HG03457 (cell line): ENCODE measurements around the gene CELF1.

Experiments
- ATAC-seq: cut with Tn5 transposase; IDR thresholded peaks from one replicate; pipeline ENCODE4 v1.9.1; 2021; ENCODE audit warnings: moderate number of reproducible peaks; ENCODE audit not compliant: unreplicated experiment

Gene CELF1

DNA sequence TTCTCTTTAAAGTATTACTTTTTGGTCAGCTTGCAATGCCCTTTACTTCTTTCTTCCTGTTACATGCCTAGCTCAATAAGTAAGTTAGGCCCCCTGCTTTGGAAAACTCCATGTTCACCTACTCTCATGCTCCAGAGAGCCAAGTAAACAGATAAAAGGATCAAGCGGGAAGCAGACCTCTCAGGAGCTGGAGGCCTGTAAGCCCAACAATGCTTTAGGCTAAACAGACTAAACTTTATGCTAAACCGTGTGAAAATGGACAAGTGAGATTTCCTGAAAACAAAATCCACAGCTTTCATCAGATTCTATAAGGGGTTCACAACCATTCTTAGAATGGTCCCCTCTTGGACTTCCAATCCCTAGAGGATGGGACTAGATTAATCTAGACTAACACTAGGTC is 40.2 kb downstream of the CELF1 start:
- ATAC-seq = no peak

DNA sequence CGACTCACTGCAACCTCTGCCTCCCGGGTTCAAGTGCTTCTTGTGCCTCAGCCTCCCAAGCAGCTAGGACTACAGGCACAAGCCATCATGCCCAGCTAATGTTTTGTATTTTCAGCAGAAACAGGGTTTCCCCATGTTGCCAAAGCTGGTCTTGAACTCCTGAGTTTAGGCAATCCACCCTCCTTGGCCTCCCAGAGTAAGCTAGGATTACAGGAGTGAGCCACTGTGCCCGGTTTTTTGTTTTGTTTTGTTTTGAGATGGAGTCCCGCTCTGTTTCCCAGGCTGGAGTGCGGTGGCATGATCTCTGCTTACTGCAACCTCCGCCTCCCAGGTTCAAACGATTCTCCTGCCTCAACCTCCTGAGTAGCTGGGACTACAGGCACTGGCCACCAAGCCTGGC is 41.0 kb downstream of the CELF1 start:
- no peak for ATAC-seq

DNA sequence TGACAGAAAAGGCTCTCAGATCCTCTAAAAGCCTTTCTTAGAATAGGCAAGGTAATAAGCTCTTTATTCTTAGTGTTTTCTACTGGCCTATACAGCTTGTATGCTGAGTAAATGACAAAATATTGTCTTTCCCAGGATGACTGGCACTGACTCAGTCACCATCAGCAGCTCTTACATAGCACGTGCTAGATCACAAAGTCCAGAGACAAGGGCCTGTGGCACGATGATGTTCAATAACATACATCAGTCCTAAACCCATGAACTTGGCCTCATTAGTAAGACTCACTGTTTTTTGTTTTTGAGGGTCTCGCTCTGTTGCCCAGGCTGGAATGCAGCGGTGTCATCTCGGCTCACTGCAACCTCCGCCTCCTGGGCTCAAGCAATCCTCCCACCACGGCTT is 42.7 kb downstream of the CELF1 start:
- ATAC-seq = no peak

DNA sequence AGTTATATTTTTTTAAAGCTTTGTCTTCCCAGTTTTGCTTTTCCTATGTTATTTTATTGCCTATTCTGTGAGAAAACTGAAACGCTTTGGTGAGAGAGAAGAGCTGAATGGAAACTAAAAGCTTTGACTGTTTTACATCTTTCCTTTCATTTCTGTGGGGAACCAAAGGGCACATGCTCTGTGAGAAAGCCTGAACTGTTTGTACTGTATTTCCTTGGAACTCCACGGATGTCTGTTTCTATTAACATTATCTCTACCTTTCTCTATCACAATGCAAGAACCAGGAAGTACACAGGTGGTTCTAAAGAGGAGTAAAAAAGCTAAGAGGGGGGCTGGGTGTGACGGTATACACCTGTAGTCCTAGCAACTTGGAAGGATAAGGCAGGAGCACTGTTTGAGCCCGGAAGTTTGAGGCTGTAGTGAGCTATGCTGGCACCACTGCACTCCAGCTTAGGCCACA is 43.8 kb downstream of the CELF1 start:
- ATAC-seq = no peak

DNA sequence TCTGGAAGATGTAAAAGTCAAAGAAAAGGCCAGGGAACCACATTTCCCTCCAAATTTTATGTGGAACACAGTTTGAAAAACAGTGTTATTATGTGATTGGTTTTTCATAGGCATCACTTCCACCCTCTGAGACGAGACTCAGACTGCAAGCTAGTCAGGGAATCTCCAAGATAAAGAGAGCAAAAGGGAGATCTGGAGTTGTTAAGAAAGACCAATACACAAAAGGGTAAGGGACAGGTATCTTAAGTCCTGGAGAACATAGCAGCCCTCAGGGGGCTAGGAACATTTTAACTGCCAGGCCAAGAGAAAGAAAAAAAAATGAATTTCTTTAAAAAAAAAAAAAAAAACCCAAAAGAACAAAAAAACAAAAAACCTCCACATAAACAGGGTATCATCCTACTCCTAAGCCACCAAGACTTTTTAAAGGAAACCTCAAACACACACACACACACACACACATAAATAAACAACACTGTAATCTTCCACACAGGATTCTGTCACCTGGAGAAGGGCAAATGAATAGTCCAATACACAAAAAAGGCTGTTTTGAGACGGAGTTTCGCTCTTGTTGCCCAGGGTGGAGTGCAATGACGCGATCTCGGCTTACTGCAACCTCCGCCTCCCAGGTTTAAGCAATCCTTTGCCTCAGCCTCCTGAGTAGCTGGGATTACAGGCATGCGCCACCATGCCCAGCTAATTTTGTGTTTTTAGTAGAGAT is 44.5 kb downstream of the CELF1 start:
- ATAC-seq = no peak

DNA sequence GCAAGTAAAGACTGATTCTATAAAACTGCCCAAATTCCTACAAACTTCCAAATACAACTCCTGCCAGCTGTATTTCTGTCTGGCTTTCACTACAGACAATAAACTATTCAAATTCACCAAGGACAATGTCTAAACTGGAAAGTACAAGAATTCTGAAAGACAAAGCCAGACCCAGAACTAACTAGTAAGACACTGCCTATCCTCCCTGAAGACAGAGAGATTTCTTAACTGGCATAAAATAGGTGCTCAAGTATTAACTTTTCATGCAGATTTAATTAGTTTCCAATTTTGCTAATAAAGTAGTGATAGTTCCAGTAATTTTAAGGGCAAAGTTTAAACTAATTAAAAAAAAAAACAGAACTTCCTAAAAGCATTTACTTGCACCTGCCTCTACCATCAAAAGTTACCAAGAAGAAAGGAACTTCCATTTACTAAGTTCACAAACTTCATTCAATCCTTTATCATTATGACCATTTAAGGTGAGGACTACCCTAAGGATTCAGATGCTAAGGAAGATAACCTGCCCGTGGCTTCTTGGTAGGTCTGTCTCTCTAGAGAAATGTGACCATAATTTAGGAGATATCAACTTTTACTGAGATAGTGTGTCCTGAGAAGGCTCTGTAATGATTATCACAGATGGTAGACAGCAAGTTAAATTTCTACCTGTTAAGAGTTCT is 45.2 kb downstream of the CELF1 start:
- ATAC-seq = no peak

DNA sequence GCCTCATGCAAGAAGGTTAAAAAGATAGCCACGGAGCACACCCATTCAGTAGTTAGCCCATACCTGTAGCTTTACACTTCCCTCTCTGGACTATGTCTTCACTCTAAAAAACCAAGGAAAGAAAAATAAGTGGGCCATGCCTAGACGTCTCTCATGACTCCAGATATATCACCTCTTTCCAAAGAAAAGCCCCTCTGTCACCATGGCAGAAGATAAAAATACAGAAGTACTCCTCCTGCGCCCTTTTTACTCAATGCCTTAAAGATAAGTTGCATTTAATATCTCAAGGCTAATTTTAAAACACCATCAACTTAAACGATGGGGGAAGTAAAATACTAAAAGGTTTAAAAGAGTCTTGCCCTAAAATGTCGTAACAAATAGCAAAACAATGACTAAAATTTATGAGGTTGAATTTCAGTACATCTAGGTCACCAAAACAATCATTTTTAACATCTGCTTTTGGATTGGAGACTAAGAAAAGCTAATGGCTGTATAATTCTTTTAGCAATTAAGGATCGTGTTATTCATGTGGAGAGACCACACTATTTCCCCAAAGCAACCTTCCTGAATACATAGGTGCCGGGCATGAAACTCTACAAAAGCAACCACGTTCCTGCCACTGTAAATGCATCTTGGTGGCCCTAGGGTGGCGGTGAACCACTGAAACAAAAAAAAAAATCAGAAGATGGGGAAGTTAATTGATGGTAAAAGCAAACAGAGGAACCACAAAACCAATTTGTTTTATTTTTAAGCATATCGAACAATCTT is 46.0 kb downstream of the CELF1 start:
- ATAC-seq = no peak

DNA sequence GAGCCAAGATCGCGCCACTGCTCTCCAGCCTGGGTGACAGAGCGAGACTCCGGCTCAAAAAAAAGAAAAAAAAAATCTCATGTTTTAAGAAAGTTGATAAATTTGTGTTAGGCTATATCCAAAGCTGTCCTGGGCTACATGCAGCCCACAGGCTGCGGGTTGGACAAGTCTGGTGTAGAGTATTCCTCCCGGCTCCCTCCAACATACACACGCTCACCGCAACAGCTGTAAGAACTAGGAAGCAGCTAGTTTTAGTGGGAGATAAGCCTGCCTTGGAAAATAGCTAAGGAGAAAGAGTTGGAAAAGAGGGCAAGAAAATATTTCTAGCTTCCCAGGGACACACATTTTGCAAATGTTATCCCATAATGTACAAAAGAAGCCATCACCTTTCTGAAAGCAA is 46.6 kb downstream of the CELF1 start:
- ATAC-seq = no peak

DNA sequence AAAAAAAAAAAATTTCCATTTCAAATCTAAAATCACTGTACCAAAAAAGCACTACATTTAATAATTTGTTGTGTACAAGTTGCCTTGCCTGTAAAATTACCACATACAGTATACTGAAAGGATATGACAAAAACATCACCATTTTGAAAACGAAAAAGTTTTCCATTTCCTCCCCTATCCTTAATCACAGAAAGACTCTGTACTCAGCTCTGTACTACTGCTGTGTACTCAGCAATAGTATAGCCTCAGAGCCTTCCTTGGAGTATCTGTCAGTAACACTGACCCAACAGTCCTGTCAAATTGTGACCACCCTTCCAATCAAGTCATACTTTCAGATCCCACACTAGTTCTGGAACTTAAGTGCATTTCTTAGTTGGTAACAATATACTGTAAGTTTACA is 48.0 kb downstream of the CELF1 start:
- ATAC-seq = no peak

DNA sequence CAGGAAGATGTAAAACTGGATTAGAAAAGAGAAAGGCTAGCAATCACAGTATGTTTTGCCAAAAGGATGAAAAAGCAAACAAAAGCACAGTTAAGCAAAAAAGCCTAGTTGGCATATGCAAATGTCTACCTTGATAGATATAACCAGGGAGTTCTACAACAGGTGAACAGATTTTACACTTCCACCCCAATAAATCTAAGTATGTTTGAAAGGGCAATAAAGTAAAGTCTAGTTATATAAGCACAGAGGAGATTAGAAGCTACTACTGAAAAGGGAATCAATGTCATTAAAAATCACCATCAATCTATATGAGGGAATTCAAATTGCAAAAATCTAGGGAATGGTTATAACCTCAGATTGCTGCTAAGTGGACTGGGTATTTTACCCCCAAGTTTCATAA is 49.7 kb downstream of the CELF1 start:
- ATAC-seq = no peak

DNA sequence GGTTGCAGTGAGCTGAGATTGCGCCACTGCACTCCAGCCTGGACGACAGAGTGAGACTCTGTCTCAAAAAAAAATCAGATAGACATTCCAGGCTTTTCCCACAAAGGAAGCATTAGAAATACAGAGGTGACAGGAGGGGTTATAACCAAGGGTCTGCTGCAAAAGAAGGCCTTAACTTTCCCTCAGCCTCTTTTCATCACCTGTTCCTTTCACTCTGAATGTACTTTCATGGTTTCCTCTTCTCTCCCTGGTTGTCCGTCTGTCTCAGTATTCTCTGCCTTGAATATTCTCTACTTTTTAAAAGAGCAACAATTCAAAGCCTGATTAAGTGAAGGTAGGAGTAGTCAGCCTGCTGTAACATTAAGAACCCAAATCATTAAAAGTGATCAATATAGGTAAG is 50.2 kb downstream of the CELF1 start:
- no peak for ATAC-seq

DNA sequence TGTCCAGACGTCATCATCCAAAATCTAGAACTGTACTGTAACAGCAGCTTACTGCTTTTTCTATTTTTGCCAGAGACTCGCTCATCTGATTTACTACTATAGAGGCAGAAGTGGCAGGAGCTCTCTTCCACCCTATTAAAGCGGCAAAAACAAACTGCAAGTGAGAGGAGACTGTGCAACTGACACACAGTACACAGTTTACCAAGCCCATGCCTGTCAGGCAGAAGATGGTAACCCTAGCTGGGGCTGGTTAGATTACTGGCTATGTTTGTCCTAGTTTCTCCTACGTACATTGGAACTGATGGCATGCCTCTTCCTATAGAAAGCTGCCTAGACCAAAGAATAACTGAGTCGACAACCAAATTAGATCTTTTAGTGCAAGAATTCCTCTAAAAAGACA is 51.8 kb downstream of the CELF1 start:
- ATAC-seq = no peak

DNA sequence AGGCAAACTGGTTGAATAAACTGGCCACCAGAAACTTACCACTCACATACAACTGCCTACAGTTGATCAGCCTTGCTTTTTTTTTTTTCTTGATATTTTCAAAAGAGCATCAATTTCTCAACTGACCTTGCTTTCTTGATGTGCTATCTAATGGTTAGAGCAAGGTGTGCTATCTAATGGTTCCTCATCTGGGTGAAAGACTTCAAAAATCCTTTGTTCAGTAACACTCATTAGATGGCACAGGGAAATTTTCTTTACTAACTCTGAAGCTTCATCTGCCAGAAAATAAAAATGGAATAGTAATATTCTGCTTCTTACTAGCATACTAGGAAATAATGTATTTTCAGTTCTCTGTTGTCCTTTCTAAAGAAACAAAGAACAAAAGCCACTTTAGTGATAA is 52.8 kb downstream of the CELF1 start:
- no peak for ATAC-seq

DNA sequence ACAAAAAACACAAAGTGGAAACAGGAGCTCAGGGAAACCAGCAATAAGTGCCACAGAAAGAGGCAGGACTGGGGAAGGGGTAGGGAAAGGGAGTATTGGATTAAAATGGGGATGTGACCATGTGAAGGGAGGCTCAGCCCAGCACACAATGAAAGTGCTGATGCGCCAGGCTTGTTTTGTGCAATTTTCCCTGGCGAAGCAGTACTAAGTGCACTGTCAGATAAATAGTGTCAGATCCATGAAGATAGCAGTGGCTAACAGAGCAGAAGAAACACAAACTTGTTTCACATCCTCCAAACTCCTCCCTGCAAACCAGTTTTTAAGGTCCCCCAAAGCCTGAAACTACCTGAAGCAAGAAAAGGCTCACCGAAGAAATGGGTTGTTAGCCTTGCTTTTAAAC is 53.3 kb downstream of the CELF1 start:
- ATAC-seq = no peak

DNA sequence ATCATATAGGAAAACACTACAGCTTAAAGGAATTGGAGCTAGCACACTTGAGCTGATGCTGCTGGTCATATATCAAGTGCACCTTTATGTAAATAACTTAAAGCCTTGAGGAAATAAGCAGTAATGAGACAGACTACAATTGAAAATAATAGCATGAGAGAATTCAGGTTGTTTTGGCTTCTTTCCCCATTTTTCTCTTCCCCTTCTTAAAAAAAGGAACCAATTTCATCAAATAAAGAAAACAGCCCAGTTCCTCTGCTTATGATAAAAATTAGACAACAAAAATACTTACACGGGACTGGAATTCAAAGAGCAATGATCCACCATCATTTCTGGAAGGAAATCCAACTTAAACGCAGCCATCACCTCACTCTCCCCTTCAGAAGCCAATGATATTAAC is 53.8 kb downstream of the CELF1 start:
- ATAC-seq = no peak

DNA sequence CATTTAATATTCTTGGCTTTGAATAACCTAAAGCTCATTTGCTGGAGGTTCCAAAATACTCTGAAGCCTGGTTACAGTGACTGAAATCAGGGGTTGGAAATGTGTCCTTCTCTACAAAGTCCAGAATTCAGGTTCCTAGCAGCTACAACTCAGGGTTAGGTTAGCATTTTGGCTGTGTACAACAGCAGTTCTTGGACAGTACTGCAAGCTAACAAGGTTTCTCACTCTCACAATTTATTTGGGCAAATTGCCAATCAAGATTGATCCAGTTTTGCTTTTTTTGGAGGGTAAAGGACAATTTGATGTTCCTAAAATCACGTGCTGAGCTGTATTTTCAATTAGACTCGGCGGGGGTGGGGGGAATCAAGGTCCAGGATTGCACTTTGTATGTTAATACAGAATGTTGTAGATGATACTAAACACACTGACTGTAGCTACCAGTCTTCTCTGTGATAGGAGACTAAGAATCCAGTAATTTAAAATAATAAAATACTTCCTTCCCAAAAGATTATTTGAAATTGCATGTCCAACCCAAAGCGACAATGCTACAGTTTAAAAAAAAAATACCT is 54.3 kb downstream of the CELF1 start:
- no peak for ATAC-seq

DNA sequence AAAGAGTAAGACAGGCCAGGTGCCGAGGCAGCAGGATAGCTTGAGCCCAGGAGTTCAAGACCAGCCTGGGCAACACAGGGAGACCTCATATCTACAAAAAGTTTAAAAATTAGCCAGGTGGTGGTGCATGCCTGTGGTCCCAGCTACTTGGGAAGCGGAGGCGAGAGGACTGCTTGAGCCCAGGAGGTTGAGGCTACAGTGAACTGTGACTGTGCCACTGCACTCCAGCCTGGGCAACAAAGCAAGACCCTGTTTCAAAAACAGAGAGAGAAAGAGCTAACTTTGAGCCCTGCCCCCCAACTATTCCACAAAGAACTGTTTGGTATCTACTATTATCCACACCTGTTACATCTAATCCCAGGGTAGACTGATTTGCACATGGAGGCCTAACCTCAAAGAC is 54.8 kb downstream of the CELF1 start:
- no peak for ATAC-seq

DNA sequence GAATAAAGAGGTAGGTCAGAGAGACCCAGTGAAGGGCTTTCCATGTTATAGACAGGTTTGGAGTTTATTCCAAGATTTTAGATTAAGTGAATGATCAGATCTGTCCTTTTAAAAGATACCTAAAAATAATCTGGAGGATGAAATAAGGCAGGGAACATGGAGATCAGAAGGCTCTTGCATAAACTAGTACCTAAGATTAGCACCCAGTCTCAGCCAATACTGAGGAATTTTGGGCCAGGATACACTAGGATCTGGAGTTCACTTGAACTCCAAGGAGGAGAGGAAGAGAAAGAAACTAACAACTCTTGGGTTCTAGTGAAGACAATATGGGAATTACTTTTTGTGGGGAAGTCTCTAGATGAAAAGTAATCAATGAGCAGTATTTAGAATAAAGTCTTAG is 56.1 kb downstream of the CELF1 start:
- ATAC-seq = no peak

DNA sequence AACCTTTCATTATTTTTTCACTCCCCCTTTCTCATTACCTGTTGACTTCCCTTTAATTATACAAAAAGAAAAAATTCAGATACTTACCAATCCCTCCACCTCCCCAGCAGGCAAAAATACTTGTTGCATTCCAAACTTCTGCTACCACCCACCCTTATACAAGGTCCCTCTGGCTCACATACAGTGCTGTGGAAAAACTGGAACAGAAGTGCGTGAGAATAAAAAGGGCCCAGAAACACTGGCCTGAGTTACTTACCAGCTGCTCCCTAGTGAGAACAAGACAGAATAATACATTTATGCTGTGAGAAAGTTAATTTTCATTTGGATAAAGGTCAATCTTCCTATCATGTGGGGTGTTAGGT is 57.1 kb downstream of the CELF1 start:
- ATAC-seq = no peak

DNA sequence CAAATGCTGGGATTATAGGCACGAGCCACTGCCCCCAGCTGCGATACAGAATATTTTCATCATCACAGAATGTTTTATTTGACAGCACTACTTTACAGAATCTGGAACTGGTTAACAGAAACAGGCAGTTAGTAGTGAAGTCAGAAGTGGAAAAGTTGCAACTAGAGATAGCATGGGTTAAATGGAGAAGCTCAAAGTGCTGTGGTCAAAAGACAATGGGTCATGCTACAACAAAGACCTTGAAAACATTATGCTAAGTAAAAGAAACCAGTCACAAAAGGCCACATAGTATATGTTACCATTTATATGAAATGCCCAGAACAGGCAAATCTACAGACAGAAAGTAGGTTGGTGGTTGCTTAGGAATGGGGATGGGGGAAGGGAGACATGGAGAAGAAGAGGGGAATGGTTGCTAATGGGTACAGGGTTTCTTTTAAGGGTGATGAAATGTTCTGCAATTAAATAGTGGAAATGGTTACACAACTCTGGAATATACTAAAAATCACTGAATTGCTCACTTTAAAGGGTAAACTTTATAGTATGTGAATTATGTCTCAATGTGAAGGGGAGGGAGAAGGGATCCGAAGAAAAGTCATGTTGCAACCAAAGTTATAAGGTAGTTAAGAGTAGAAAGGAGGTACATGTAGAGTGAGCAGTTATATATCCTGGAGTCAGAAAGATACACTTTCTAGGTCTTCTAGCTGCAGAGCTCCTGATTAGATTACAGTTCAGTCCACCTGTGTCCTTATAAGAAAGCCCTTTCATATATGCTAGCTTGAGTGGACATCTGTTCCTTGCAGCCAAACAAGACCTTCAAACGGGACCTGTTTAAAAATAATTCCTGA is 57.7 kb downstream of the CELF1 start:
- no peak for ATAC-seq

DNA sequence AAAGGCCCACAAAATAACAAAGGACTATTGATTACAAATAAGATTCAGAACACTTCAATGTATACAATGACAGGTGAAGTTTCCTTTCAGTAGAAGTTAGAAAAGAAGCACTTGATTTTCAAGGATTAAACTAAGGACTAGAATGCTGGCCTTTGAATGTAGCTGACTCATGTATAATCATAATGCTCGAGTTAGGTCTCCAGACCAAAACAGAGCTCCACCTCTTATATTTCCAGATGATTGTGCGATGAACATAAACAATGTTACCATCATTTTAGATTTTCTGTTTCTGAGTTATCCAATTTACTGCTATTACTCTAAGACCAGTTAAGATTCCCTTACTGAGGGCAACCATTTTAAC is 63.6 kb downstream of the CELF1 start:
- ATAC-seq = no peak
